GM18511 (cell line): Measurements from ENCODE around the gene NBEAL1.
"Not testable (repeated sequence)": the region's sequence is repeated elsewhere in the genome, so short reads cannot be mapped to it uniquely, and the experiment has no call there.

Source experiments
- ATAC-seq: cut with Tn5 transposase; IDR thresholded peaks from one replicate; pipeline ENCODE4 v1.9.1; 2021; ENCODE audit warnings: mild to moderate bottlenecking, moderate library complexity; ENCODE audit not compliant: unreplicated experiment

The NBEAL1 gene

DNA sequence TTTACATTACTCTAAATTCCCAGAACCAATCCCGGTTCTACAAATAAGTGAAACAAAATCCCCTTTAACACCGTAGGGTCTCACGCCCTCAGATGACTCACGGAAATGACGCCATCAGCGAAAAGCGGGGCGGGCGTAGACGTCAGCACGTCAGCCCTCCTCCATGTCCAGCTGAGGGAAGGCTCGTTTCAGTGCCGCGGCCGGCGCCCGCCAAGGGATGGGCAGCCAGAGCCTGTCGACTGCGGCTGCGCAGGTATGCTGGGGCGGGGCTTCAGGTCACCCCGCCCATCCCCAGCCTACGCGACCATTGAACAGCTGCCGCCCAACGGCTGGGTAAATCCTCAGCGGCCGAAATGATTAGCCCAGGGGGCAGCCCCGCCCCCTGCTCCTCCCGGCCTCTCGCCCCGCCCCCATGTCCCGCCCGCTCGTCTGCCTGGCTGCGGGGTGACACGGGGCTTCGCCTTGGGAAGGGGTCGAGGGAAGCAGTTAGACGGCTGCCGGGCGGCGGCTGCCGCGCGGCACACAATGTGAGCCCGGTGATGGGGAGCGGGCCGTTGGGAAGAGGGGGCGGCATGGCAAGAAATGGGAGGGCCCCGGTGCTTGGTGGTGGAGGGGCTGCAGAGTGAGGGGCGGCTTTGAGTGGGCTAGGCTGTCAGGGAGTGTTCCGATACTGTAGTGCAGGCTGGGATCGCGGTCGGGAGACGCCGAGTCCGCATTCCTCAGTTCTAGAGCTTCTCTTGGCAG is at the start of gene NBEAL1:
Gene NBEAL1, plus strand, starts transcription at position 420 of the 744 bp plus-strand sequence. CDS start 1,510 bp downstream, outside the sequence.
- ATAC-seq = peak; percentile 97

GRCh38 chr2:202965810-202966460 is 48.7 kb upstream of the NBEAL1 start:
- ATAC-seq = peak; percentile 77

DNA sequence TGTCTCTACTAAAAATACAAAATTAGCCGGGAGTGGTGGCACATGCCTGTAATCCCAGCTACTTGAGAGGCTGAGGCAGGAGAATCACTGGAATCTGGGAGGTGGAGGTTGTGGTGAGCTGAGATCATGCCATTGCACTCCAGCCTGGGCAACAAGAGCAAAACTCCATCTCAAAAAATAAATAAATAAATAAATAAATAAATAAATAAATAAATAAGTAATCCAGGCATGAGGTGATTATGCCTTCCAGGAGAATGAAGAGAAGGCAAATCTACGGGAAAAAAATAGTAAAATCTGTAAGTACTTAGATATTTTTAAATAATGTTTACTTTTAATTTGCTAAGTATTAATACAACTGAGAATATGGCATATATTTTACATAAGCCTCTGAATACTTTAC is 45.3 kb upstream of the NBEAL1 start:
- ATAC-seq = not testable (repeated sequence)

GRCh38 chr2:202976809-202977208 is 37.9 kb upstream of the NBEAL1 start:
- ATAC-seq = no peak

DNA sequence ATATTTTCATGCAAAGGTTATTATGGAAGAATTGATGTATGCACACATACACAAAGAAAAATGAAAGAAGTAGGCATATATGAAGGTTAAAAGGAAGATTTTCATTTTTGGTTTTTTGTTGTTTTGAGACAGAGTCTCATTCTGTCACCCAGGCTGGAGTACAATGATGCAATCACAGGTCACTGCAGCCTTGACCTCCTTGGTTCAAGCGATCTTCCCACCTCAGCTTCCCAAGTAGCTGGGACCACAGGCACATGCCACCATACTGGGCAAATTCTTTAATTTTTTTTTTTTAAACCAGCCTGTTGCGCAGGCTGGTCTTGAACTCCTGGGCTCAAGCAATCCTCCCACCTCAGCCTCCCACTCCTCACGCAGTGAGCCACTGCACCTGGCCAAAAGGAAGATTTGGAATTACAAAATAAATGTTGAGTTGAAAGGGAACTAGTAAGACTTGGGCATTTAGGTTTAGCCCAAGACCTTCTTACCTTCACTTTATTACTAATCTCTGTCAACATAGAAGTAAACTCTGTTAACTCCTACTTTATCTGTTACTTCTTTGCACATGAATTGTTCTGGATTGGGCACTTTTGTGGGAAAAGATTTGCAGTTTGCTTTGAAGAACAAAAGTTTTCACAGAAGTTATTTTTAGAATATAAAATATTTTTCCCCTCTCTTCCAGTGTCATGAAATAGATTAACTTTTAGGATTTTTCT is 31.7 kb upstream of the NBEAL1 start:
- ATAC-seq = no peak

- no peak for ATAC-seq
Observed at GRCh38 chr2:202989749-202990148, 24.9 kb upstream of the NBEAL1 start.

DNA sequence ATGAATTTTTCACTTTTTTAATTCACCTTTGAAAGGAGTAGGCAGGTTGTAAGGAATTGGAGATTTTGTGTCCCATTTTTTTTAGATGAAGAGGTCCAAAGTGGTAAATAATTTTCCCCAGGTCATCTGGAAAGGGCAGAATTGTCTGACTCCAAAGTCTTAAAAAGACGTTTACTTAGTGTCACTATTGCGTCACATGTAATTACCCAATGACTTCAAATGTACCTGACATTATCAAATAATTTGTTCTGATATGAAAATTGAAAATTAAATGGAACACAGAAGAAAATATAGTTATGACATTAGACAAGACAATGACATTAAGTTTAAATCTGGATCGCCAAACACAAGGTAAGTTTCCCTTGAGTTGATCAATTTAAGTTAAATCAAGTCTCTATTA is 24.2 kb upstream of the NBEAL1 start:
- no peak for ATAC-seq

DNA sequence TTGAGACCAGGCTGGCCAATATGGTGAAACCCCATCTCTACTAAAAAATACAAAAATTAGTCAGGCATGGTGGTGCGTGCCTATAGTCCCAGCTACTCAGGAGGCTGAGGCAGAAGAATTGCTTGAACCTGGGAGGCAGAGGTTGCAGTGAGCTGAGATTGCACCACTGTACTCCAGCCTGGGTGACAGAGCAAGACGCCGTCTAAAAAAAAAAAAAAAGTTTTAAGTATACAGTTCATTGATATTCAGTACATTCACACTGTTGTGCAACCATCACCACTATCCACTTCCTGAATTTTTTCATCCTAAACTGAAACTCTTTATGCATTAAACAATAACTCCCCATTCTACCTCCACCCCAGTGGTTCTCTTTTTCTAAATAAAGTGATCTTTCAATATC is 17.6 kb upstream of the NBEAL1 start:
- ATAC-seq = not testable (repeated sequence)

GRCh38 chr2:203002054-203002821 is 12.4 kb upstream of the NBEAL1 start:
- ATAC-seq = no peak

- no peak for ATAC-seq
Observed at GRCh38 chr2:203003716-203004115, 11.0 kb upstream of the NBEAL1 start.

DNA sequence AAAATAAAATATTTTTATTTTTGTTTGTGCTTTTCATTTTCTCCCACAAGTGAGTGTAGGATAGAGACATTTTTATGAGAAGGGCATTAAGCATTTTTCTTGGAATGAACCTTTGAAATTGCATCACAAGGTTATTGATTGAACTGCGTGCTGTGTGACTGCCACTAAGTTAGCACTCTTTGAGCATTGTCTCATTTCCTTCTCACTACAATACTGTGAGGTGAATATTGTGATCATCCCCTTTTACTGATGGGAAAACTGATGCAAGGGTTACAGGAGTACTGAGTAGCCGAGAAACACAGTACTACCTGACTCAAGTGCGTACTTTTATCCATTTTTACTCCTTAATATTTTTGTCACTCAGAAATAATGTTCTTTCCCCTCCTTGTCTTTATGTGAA is 2.0 kb downstream of the NBEAL1 start:
- no peak for ATAC-seq

- no peak for ATAC-seq
Observed at GRCh38 chr2:203018181-203018580, 3.5 kb downstream of the NBEAL1 start.

DNA sequence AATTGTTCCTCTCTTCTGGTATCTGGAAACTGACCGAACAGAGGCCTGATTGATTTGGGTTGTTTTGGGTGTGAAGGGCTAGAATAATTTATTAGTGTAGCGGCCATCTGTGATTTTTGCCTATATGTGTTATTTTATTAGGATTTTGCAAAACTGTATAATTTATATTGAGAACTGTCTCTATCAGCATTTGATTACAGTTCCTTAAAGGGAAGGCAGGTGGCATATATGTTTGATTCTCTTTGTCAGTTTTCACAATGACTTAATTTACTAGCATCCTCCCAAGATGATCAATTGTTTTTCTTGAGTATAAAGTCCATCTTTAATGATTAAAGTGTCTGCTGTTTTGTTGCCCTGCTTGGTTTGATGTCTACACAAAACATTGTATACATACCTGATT is 4.5 kb downstream of the NBEAL1 start:
- no peak for ATAC-seq

DNA sequence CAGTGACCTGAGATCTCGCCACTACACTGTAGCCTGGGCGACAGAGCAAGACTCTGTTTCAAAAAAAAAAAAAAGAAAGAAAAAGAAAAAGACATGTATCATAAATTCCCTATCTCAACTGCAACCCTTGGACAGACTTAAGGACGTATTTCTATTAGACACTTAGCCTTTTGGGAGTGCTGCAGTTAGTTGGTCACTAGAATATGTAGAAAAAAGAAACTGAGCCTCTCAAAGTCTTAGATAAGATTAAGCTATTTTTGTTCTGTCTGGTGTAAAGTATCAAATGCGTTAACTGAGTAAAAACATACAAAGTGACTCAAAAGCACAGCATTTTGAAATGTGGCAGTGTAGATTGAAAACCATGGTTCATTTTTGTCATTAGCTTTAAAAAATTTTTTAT is 7.3 kb downstream of the NBEAL1 start:
- no peak for ATAC-seq

GRCh38 chr2:203022751-203023150 is 8.1 kb downstream of the NBEAL1 start:
- no peak for ATAC-seq

DNA sequence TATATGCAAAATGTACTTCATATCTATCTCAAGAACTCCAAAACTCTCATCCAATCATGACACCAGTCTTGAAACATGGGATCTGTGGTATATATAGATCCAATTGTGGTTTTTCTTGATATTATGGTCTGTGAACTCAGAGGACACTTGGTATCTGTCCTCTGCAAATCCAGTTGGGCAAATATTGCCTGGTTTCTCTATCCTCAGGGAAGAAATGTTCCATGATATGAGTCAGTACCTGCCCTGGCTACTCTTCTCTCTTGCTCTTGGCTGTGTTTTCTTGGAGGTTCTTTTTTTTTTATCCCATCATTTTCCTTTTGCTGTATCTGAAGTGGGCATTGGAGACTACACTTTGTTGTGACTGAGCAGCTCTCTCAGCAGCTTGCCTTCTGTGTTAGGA is 10.9 kb downstream of the NBEAL1 start:
- ATAC-seq = no peak

GRCh38 chr2:203030545-203030944 is 15.9 kb downstream of the NBEAL1 start:
- no peak for ATAC-seq

DNA sequence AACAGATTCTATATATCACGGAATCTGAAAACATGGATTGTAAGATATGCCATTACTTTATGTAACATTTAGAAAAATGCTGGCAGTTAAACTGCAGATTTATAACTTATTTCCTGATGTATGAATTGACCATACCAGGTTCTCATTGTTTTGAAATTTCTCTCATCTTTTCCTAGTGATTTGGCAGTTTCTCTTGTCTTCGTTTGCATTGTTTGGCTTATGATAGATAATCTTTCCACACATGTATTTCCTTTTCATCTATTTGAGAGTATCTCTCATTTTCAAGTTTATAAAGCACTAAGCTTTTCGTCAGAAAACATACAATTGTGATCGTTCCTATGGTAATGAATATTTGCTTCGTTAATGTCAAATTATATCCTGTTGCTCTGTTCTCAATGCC is 16.3 kb downstream of the NBEAL1 start:
- no peak for ATAC-seq

DNA sequence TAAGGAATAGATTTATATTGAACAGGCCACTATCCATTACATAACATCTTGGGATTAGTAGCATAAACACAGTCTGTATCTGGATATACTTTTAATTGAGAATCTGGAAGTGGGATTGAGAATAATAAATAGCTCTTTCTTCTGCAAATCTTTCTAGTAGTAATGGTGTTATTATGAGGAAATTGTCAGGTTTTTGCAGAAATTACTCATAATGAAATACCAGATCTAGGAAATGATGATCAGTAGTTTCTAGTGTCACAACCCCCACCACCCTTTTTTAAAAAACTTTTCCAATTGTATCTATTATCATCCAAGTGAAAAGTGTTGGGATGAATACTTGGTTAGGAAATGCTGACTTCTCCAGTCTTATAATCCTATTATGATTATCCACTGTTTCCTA is 18.7 kb downstream of the NBEAL1 start:
- no peak for ATAC-seq

GRCh38 chr2:203035879-203036470 is 21.3 kb downstream of the NBEAL1 start:
- ATAC-seq = no peak

DNA sequence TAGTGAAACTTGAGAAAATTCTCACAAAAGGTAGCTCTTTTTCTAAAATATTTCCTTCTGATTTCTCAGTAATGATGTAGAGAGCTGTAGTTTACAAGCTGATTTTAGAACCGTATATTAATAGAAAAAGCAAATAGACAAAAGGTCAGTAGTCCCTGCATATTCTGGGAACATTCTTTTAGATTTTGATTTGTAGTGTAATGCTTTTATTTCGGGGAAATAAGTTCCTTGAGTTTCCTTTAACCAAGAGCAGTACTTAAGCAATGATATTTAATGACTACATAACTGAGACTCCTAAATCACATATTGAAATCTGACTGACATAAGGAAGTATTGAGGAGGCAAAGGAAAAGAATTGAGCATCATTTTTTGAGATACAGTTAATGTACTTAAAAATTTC is 22.4 kb downstream of the NBEAL1 start:
- no peak for ATAC-seq
